CD4-positive, alpha-beta T cell treated with Interleukin-6 at 100 ng/mL for 8 hours (primary cell): ENCODE results near the gene RAB6B.
"Not testable (repeated sequence)": the region's sequence is repeated elsewhere in the genome, so short reads cannot be mapped to it uniquely, and the experiment has no call there.

Experiments used
- DNase-seq: peaks from one replicate; pipeline ENCODE4 v3.0.0-alpha.2; 2020; ENCODE audit warnings: mixed read lengths, low spot score

RAB6B gene

DNA sequence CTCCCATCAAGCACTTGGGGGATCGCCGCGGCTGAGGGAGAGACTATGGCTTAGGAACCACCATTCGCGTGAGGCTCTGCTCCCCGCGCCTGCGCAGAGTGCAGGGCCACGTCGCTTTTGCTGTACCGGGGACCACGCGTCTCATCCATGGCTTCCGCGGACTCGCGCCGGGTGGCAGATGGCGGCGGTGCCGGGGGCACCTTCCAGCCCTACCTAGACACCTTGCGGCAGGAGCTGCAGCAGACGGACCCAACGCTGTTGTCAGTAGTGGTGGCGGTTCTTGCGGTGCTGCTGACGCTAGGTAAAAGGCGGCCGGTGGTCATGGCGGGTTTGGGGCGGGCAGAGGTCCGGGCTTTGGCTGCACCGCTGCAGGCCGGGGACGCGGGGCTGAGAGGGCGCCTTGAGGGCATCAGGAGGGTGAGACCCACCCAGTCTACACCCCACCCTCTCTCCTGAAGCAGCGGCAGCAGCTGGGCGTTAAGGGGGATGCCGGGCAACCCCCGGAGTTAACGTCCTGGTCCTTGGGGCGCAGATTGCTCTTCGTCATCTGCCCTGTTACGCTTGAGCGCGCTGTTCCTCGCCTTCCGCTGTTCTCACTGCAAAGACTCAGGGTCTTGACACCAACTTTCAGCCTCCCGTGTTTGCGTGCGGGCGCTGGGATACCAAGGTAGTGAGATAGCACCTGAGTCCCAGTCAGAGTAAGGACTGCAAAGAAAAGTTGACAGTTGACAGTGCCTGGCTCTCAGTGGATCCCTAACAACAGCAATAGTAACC is 89.8 kb downstream of the RAB6B start, which contains the start of gene SRPRB:
Gene SRPRB, plus strand, starts transcription at position 114 of the 774 bp plus-strand sequence. Its CDS starts 34 bp downstream, at position 148.
- DNase-seq, result peak; percentile 97

- DNase-seq, result no peak
These were observed 90.3 kb downstream of the RAB6B start for GRCh38 chr3:133805384-133805701.

GRCh38 chr3:133804896-133805295 is 90.8 kb downstream of the RAB6B start:
- no peak for DNase-seq

- DNase-seq, result no peak
These were observed 92.2 kb downstream of the RAB6B start for GRCh38 chr3:133803469-133803868.

- no peak for DNase-seq
These were observed 95.7 kb downstream of the RAB6B start for GRCh38 chr3:133799794-133800585.

- DNase-seq, result no peak
These were observed 98.1 kb downstream of the RAB6B start for GRCh38 chr3:133797396-133798105.

DNA sequence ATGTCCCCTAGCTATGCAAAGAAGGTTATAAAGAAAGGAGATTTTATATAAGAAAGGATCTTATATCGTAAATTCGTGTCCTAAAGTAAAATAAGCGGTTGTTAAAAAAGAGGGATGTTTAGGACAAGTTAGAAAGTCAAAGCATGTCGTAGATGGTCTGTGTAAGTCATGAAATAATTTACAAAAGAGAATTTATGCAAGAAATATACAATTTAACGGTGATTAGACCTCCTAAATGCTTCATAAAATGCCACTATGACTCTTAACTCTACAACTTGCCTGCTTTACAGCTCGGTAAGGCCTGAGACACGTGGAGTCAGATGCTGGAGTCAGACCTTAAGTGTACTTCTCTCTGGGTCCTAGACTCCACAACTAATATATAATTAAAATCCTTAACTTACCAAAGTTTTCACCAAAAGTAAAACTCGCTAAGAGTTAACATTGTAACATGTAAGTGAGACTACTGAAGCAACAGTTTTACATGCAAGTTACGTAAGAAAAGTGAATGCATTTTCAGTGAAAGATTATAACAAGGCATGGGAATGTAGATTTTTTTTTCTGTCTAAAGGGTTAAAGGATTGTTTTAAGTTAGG is 103.4 kb downstream of the RAB6B start:
- no peak for DNase-seq

DNA sequence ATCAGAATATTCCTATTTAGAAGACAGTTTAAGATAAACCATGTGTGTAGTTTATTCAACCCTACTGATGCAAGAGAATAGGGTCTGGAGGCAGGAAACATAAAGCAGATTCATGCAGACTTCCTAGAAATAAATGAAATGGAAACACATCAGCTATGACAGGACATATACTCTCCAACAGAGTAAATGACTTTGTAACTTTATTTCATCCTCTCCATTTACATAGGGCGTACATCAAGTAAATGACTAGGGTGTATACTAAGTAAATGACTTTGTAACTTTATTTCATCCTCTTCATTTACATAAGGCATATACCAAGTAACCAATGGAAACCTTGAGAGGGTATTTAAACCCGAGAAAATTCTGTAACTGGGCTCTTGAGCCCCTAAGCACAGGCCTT is 107.7 kb downstream of the RAB6B start:
- DNase-seq, result no peak

- DNase-seq, result no peak
These were observed 111.9 kb downstream of the RAB6B start for GRCh38 chr3:133783762-133784161.

DNA sequence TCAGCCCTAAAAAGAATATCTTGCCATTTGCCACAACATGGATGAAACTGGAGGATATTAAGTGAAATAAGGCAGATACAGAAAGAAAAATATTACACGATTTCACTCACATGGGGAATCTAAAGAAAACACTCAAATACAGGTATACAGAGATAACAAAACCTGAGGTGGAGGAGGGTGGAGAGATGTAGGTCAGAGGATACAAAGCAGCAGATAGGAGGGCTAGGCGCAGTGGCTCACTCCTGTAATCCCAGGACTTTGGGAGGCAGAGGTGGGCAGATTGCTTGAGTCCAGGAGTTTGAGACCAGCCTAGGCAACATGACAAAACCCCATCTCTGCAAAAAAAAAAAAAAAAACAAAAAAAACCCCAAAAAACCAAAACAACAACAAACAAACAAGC is 113.2 kb downstream of the RAB6B start:
- DNase-seq, result no peak

- no peak for DNase-seq
These were observed 114.1 kb downstream of the RAB6B start for GRCh38 chr3:133781570-133781969.

GRCh38 chr3:133780756-133781155 is 114.9 kb downstream of the RAB6B start:
- not testable (repeated sequence) for DNase-seq

DNA sequence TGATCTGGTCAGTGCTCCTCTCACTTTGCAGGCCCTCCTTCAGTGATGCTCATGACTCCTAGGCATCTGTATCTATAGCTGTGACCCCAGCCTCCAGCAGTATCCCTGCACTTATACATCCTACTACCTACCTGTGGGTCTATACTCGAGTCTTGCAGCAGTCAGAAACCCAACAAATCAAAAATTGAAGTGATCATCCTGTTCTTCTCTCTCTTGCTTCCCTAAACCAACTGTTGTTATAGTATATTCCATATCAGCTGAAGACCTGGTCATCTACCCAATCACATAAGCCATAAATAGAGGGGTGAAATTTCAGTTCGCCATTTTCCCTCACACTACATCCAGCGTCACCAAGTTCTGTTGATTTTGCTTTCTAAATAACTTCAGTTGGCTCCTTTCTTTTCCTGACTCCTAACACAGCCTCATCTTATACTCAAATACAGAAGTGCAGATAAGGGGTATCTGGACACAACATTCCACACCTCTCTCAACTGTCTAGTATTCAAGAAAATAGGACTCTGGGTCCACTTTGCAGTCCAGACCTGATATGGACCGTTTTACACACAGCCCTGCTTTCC is 116.0 kb downstream of the RAB6B start:
- no peak for DNase-seq

- no peak for DNase-seq
These were observed 117.7 kb downstream of the RAB6B start for GRCh38 chr3:133777807-133778568.

DNA sequence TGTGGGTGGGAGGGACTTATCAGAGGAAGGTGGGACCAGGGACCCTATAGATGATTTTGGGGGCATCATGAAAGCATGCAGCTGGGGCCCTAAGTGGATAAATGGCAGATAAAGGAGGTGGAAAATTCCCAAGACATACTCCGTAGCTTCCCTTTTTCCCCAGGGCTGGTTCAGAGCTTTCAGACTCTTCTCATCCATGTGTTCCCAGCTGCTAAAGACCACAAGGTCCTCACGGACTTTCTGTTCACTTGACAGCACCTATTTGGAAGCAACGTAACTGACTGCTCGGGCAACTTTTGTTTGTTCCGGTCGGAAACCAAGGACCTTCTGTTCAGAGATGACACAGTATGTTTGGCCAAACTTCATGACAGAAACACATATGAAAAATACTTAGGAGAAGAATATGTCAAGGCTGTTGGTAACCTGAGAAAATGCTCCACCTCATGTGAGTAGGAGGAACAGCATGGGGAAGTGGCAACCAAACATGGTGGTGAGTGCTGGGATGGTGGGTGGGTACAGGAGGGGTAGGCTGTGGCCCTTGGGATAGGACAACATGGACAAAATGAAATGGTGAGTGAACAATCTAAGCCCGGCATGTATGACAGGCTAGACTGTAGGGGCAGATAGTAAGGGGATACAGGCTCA is 118.8 kb downstream of the RAB6B start:
- no peak for DNase-seq

DNA sequence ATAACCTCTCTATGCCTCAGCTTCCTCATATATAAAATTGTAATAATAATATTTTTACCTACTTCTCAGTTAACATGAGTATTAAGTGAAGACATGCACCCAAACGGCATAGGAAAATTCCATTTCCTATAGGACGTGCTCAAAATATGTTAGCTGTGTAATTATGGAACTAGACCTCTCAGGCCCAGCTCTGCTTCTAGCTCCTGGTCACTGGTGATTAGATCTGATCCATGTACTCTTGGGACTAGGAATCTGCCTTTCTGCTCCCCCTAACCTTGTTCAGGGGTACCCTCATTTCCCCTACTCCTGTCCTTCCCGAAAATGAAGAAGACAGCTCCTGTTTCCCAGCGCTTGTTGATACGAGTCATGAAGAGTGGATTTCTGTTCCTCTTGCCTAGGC is 119.8 kb downstream of the RAB6B start:
- no peak for DNase-seq

- DNase-seq, result no peak
These were observed 120.4 kb downstream of the RAB6B start for GRCh38 chr3:133775309-133775708.
